ENCODE results near the gene SF3B2. TPM values are rescaled to one million over a fixed set of nuclear protein-coding genes. Genes with fewer than 3 reads are reported as not detected.
"Not testable (repeated sequence)": the region's sequence is repeated elsewhere in the genome, so short reads cannot be mapped to it uniquely, and the experiment has no call there.

SF3B2 gene
- total and polyA plus RNA-seq, 4 experiments from 2014 or later, result 74.4 to 240 (median 183) TPM

GRCh38 chr11:66087148-66087908 lies 35.2 kb downstream of the SF3B2 start:
- no peak for DNase-seq
- H3K27me3 ChIP-seq (ENCODE audit: insufficient read depth, low read length), result no peaks in the 10 kb centered on the region
- ChIA-PET CTCF (ENCODE audit: partially characterized antibody) (interaction anchor here (3.6 kb wide), 1 partner anchor 19 kb away, joined by 14 read pairs; no protein-coding TSS in a partner anchor), POLR2A (ENCODE audit: partially characterized antibody) (no interaction called here)
- Mint-ChIP-seq H3K4me1 (peaks cover 51 to 82% (median 66%) of the 10 kb centered on the region in 4 donors), H3K9me3 (no peaks in the 10 kb centered on the region), H3K4me3 (peak overlapping the region in 6 of 8 donors; percentile 2 to 64 (median 26)), H3K27me3 (no peaks in the 10 kb centered on the region), H3K36me3 (peaks cover 5 to 11% of the 10 kb centered on the region in 2 donors), H3K27ac (peak overlapping the region; percentile 60 to 93 (median 79))
- H3K36me3 ChIP-seq (ENCODE audit: insufficient read depth, low read length), result no peaks in the 10 kb centered on the region
- intact Hi-C loops (cut with micrococcal nuclease), result no loop called here
- H3K27ac ChIP-seq (ENCODE audit: low read depth, low read length), result no peak overlapping the region
- no peak overlapping the region for H3K4me3 ChIP-seq (ENCODE audit: low read length in 2 of 2)
- no peaks in the 10 kb centered on the region for H3K9me3 ChIP-seq (ENCODE audit: control insufficient read depth in 1 of 2, low read length in 2 of 2)
- peaks cover 73% of the 10 kb centered on the region for H3K4me1 ChIP-seq (ENCODE audit: insufficient read depth, low read length)

GRCh38 chr11:66089067-66089466 lies 36.9 kb downstream of the SF3B2 start:
- CTCF ChIA-PET (ENCODE audit: partially characterized antibody), result interaction anchor here (0.6 to 3.6 kb wide), 7 partner anchors 9 to 1761 kb away, joined by 3 to 14 read pairs (median 3); no protein-coding TSS in a partner anchor
- no peaks in the 10 kb centered on the region for H3K27me3 ChIP-seq (ENCODE audit: insufficient read depth, low read length)
- H3K9me3 Mint-ChIP-seq, result peaks cover 0 to 2% (median 0%) of the 10 kb centered on the region in 8 donors
- peak overlapping the region; percentile 10 to 84 (median 30) for H3K27ac Mint-ChIP-seq
- H3K27ac ChIP-seq (ENCODE audit: low read depth, low read length), result no peak overlapping the region
- peaks cover 56% of the 10 kb centered on the region for H3K4me1 ChIP-seq (ENCODE audit: insufficient read depth, low read length)
- H3K4me3 ChIP-seq (ENCODE audit: low read length in 2 of 2), result no peak overlapping the region
- peaks cover 9 to 11% of the 10 kb centered on the region in 2 donors for H3K36me3 Mint-ChIP-seq
- peaks cover 39 to 71% (median 52%) of the 10 kb centered on the region in 4 donors for H3K4me1 Mint-ChIP-seq
- POLR2A ChIA-PET (ENCODE audit: partially characterized antibody), result interaction anchor here (0.6 to 1.6 kb wide), 6 partner anchors 13 to 38 kb away, joined by 3 to 5 read pairs (median 4); partner anchors contain the start of gene SF3B2
- peak overlapping the region in 1 of 8 donors; percentile 50 for H3K4me3 Mint-ChIP-seq
- no peaks in the 10 kb centered on the region for H3K36me3 ChIP-seq (ENCODE audit: insufficient read depth, low read length)
- no peaks in the 10 kb centered on the region for H3K9me3 ChIP-seq (ENCODE audit: control insufficient read depth in 1 of 2, low read length in 2 of 2)
- intact Hi-C loops (cut with micrococcal nuclease), result no loop called here
- no peak for DNase-seq
- no peaks in the 10 kb centered on the region for H3K27me3 Mint-ChIP-seq

GRCh38 chr11:66090288-66090687 lies 38.1 kb downstream of the SF3B2 start:
- H3K4me3 Mint-ChIP-seq, result peak overlapping the region in 1 of 8 donors; percentile 29
- ChIA-PET POLR2A (ENCODE audit: partially characterized antibody) (interaction anchor here (1.4 to 1.6 kb wide), 2 partner anchors 14 to 18 kb away, joined by 3 read pairs; no protein-coding TSS in a partner anchor), CTCF (ENCODE audit: partially characterized antibody) (interaction anchor here (0.6 to 3.6 kb wide), 3 partner anchors 22 to 1935 kb away, joined by 3 to 14 read pairs (median 4); no protein-coding TSS in a partner anchor)
- Histone ChIP-seq H3K9me3 (ENCODE audit: control insufficient read depth in 1 of 2, low read length in 2 of 2) (no peaks in the 10 kb centered on the region), H3K27me3 (ENCODE audit: insufficient read depth, low read length) (no peaks in the 10 kb centered on the region), H3K4me1 (ENCODE audit: insufficient read depth, low read length) (peaks cover 44% of the 10 kb centered on the region), H3K27ac (ENCODE audit: low read depth, low read length) (no peak overlapping the region), H3K36me3 (ENCODE audit: insufficient read depth, low read length) (no peaks in the 10 kb centered on the region), H3K4me3 (ENCODE audit: low read length in 2 of 2) (no peak overlapping the region)
- no peak for DNase-seq
- intact Hi-C loops (cut with micrococcal nuclease), result no loop called here
- no peaks in the 10 kb centered on the region for H3K27me3 Mint-ChIP-seq
- H3K27ac Mint-ChIP-seq, result peak overlapping the region in 1 of 7 donors; percentile 75
- H3K4me1 Mint-ChIP-seq, result peaks cover 28 to 58% (median 40%) of the 10 kb centered on the region in 4 donors
- peaks cover 7 to 11% of the 10 kb centered on the region in 2 donors for H3K36me3 Mint-ChIP-seq
- H3K9me3 Mint-ChIP-seq, result peaks cover 0 to 2% (median 0%) of the 10 kb centered on the region in 8 donors

GRCh38 chr11:66092125-66092524 lies 40.0 kb downstream of the SF3B2 start:
- Mint-ChIP-seq H3K36me3 (peaks cover 10 to 11% of the 10 kb centered on the region in 2 donors), H3K4me1 (peaks cover 28 to 52% (median 34%) of the 10 kb centered on the region in 4 donors)
- intact Hi-C loops (cut with micrococcal nuclease), result not testable (repeated sequence)

GRCh38 chr11:66099746-66100145 lies 47.6 kb downstream of the SF3B2 start:
- H3K27me3 ChIP-seq (ENCODE audit: insufficient read depth, low read length); H3K4me3 ChIP-seq (ENCODE audit: low read length in 2 of 2); H3K27me3 Mint-ChIP-seq; H3K9me3 Mint-ChIP-seq; H3K9me3 ChIP-seq (ENCODE audit: control insufficient read depth in 1 of 2, low read length in 2 of 2); DNase-seq; H3K4me3 Mint-ChIP-seq; H3K36me3 ChIP-seq (ENCODE audit: insufficient read depth, low read length): not testable (repeated sequence)
- H3K4me1 Mint-ChIP-seq, result peaks cover 47 to 71% (median 55%) of the 10 kb centered on the region in 4 donors
- ChIA-PET CTCF (ENCODE audit: partially characterized antibody) (interaction anchor here (0.9 to 4.0 kb wide), 2 partner anchors 18 to 34 kb away, joined by 3 to 12 read pairs; no protein-coding TSS in a partner anchor), POLR2A (ENCODE audit: partially characterized antibody) (interaction anchor here (1.0 to 7.2 kb wide), 5 partner anchors 15 to 31 kb away, joined by 3 to 90 read pairs (median 5); no protein-coding TSS in a partner anchor)
- peak overlapping the region in 5 of 7 donors; percentile 76 to 98 (median 95) for H3K27ac Mint-ChIP-seq
- intact Hi-C loops (cut with micrococcal nuclease), result loop anchor here (1.0 kb wide), 3 partner anchors 16 to 28 kb away; no protein-coding TSS in a partner anchor
- peaks cover 69% of the 10 kb centered on the region for H3K4me1 ChIP-seq (ENCODE audit: insufficient read depth, low read length)
- H3K36me3 Mint-ChIP-seq, result peaks cover 4 to 13% of the 10 kb centered on the region in 2 donors
- H3K27ac ChIP-seq (ENCODE audit: low read depth, low read length), result peak overlapping the region; percentile 57

More at GRCh38 chr11:66092125-66092524, 40.0 kb downstream of the SF3B2 start:
- H3K27me3 ChIP-seq (ENCODE audit: insufficient read depth, low read length); H3K4me3 Mint-ChIP-seq; CTCF ChIA-PET (ENCODE audit: partially characterized antibody); H3K9me3 ChIP-seq (ENCODE audit: control insufficient read depth in 1 of 2, low read length in 2 of 2); H3K9me3 Mint-ChIP-seq; H3K4me3 ChIP-seq (ENCODE audit: low read length in 2 of 2); H3K36me3 ChIP-seq (ENCODE audit: insufficient read depth, low read length); H3K27ac Mint-ChIP-seq; DNase-seq; H3K27ac ChIP-seq (ENCODE audit: low read depth, low read length); H3K27me3 Mint-ChIP-seq; POLR2A ChIA-PET (ENCODE audit: partially characterized antibody): not testable (repeated sequence)
- H3K4me1 ChIP-seq (ENCODE audit: insufficient read depth, low read length), result peaks cover 32% of the 10 kb centered on the region

- H3K4me1 ChIP-seq (ENCODE audit: insufficient read depth, low read length), result peaks cover 76% of the 10 kb centered on the region
- peak overlapping the region; percentile 32 to 46 for H3K4me3 ChIP-seq (ENCODE audit: low read length in 2 of 2)
- H3K27me3 Mint-ChIP-seq, result no peaks in the 10 kb centered on the region
- POLR2A ChIA-PET (ENCODE audit: partially characterized antibody), result interaction anchor here (1.1 to 7.2 kb wide), 11 partner anchors 15 to 189 kb away, joined by 3 to 90 read pairs (median 5); partner anchors contain the start of genes PACS1, SF3B2 and YIF1A
- intact Hi-C loops (cut with micrococcal nuclease), result loop anchor here (1.0 kb wide), 3 partner anchors 15 to 29 kb away; no protein-coding TSS in a partner anchor
- H3K9me3 ChIP-seq (ENCODE audit: control insufficient read depth in 1 of 2, low read length in 2 of 2), result no peaks in the 10 kb centered on the region
- peak overlapping the region; percentile 57 for H3K27ac ChIP-seq (ENCODE audit: low read depth, low read length)
- peak overlapping the region; percentile 75 to 87 (median 80) for H3K4me3 Mint-ChIP-seq
- peaks cover 51 to 79% (median 60%) of the 10 kb centered on the region in 4 donors for H3K4me1 Mint-ChIP-seq
- CTCF ChIA-PET (ENCODE audit: partially characterized antibody), result interaction anchor here (1.0 to 4.1 kb wide), 9 partner anchors 11 to 33 kb away, joined by 3 to 22 read pairs (median 9); no protein-coding TSS in a partner anchor
- H3K27ac Mint-ChIP-seq, result peak overlapping the region; percentile 76 to 98 (median 96)
- no peaks in the 10 kb centered on the region for H3K9me3 Mint-ChIP-seq
- no peaks in the 10 kb centered on the region for H3K27me3 ChIP-seq (ENCODE audit: insufficient read depth, low read length)
- no peaks in the 10 kb centered on the region for H3K36me3 ChIP-seq (ENCODE audit: insufficient read depth, low read length)
- H3K36me3 Mint-ChIP-seq, result peaks cover 8 to 15% of the 10 kb centered on the region in 2 donors
- peak; percentile 72 to 89 (median 80) for DNase-seq
Measured at GRCh38 chr11:66100272-66101065, 48.3 kb downstream of the SF3B2 start.

Measured in CD4-positive, alpha-beta memory T cell (primary cell).